CD4-positive, CD25-positive, alpha-beta regulatory T cell (primary cell): ENCODE results near the gene GNAT1. TPM values are rescaled to one million over a fixed set of nuclear protein-coding genes. Genes with fewer than 3 reads are reported as not detected.
A peak's percentile ranks its signal among the peaks of the same experiment; 100 is the strongest.

Source experiments
- ATAC-seq, 2 donors: fragments of 150-1000 bp; cut with Tn5 transposase; one replicate each; pipeline ENCODE4 v1.10.0; 2021; ENCODE audit warnings: low read depth in 2 of 2, moderate number of reproducible peaks in 2 of 2, moderate library complexity in 1 of 2
- DNase-seq, 3 donors: peaks; one replicate each; pipeline versions ENCODE4 v3.0.0 to v3.0.0-alpha.2; 2012 to 2022; ENCODE audit warnings: mixed read lengths in 1 of 3
- H3K27ac ChIP-seq: one replicate; pipeline ENCODE4 v1.7.0; 2013; ENCODE audit warnings: mild to moderate bottlenecking, low read length; ENCODE audit not compliant: insufficient read depth, poor library complexity, severe bottlenecking
- H3K27me3 ChIP-seq: one replicate; pipeline ENCODE4 v1.7.0; 2013; ENCODE audit warnings: low read length; ENCODE audit not compliant: control insufficient read depth, insufficient read depth
- H3K36me3 ChIP-seq: one replicate; pipeline ENCODE4 v1.7.0; 2013; ENCODE audit warnings: mild to moderate bottlenecking, low read length, moderate library complexity; ENCODE audit not compliant: control insufficient read depth, insufficient read depth
- H3K4me1 ChIP-seq: 2 replicates; pipeline ENCODE4 v1.7.0; 2013; ENCODE audit warnings: mild to moderate bottlenecking, low read length; ENCODE audit not compliant: insufficient read depth, control insufficient read depth, poor library complexity, severe bottlenecking
- H3K4me3 ChIP-seq: one replicate; pipeline ENCODE4 v1.7.0; 2013; ENCODE audit warnings: low read depth, mild to moderate bottlenecking, low read length, moderate library complexity
- H3K9me3 ChIP-seq, 2 experiments: 1 replicate in 1 of 2; 2 replicates in 1 of 2; pipeline ENCODE4 v1.7.0; 2013; ENCODE audit warnings: low read length in 2 of 2, mild to moderate bottlenecking in 1 of 2, moderate library complexity in 1 of 2; ENCODE audit not compliant: control insufficient read depth in 2 of 2
- H3K27ac Mint-ChIP-seq, 3 donors: one replicate each; pipeline ENCODE4 v1.8.0; 2020 to 2022; ENCODE audit warnings: mild to moderate bottlenecking in 3 of 3, mixed read lengths in 3 of 3, moderate library complexity in 2 of 3
- H3K27me3 Mint-ChIP-seq: one replicate; pipeline ENCODE4 v1.8.0; 2022; ENCODE audit warnings: mild to moderate bottlenecking, mixed read lengths
- H3K36me3 Mint-ChIP-seq: one replicate; pipeline ENCODE4 v1.8.0; 2020; ENCODE audit warnings: mixed read lengths
- H3K4me1 Mint-ChIP-seq, 4 donors: one replicate each; pipeline ENCODE4 v1.8.0; 2020 to 2022; ENCODE audit warnings: mixed read lengths in 4 of 4, mild to moderate bottlenecking in 1 of 4
- H3K4me3 Mint-ChIP-seq, 4 donors: one replicate each; pipeline ENCODE4 v1.8.0; 2020 to 2022; ENCODE audit warnings: mild to moderate bottlenecking in 4 of 4, mixed read lengths in 4 of 4, moderate library complexity in 3 of 4
- H3K9me3 Mint-ChIP-seq, 7 donors: one replicate each; pipeline ENCODE4 v1.8.0; 2020 to 2022; ENCODE audit warnings: mixed read lengths in 7 of 7, mild to moderate bottlenecking in 3 of 7, moderate library complexity in 2 of 7
- polyA plus RNA-seq, 4 donors: library from polyadenylated mRNA; unstranded; fragments of 300-500 nt; fragmentation: Illumina TruSeq; gene quantifications; one replicate each; pipeline ENCODE4 v1.2.3, GENCODE V29; 2021
- total RNA-seq: library from RNA; stranded (reverse); gene quantifications from one replicate; pipeline ENCODE4 v1.2.3, GENCODE V29; 2022

Gene GNAT1
- total and polyA plus RNA-seq, 5 donors from 2014 or later = not detected

GRCh38 chr3:50231581-50231980 is 40.2 kb downstream of the GNAT1 start:
- Histone ChIP-seq H3K36me3 (no peaks in the 10 kb centered on the region), H3K27me3 (no peaks in the 10 kb centered on the region), H3K27ac (no peak overlapping the region), H3K4me3 (no peak overlapping the region), H3K9me3 (no peaks in the 10 kb centered on the region), H3K4me1 (peaks cover 23% of the 10 kb centered on the region)
- ATAC-seq (no peak), DNase-seq (no peak)
- peak overlapping the region in 1 of 4 donors; percentile 7 for H3K4me3 Mint-ChIP-seq
- no peaks in the 10 kb centered on the region for H3K36me3 Mint-ChIP-seq
- H3K9me3 Mint-ChIP-seq = no peaks in the 10 kb centered on the region
- no peak overlapping the region for H3K27ac Mint-ChIP-seq
- peaks cover 0 to 41% (median 13%) of the 10 kb centered on the region in 4 donors for H3K4me1 Mint-ChIP-seq
- H3K27me3 Mint-ChIP-seq = peaks cover 6% of the 10 kb centered on the region

- no peak overlapping the region for H3K27ac ChIP-seq
- no peaks in the 10 kb centered on the region for H3K27me3 ChIP-seq
- no peaks in the 10 kb centered on the region for H3K9me3 ChIP-seq
- H3K9me3 Mint-ChIP-seq = no peaks in the 10 kb centered on the region
- H3K36me3 Mint-ChIP-seq = no peaks in the 10 kb centered on the region
- no peaks in the 10 kb centered on the region for H3K36me3 ChIP-seq
- no peak overlapping the region for H3K4me3 ChIP-seq
- DNase-seq = no peak
- H3K4me1 ChIP-seq = peaks cover 20% of the 10 kb centered on the region
- H3K27ac Mint-ChIP-seq = peak overlapping the region in 1 of 3 donors; percentile 20
- ATAC-seq = no peak
- H3K27me3 Mint-ChIP-seq = peaks cover 7% of the 10 kb centered on the region
- H3K4me3 Mint-ChIP-seq = no peak overlapping the region
- peaks cover 0 to 35% (median 12%) of the 10 kb centered on the region in 4 donors for H3K4me1 Mint-ChIP-seq
These were observed 40.9 kb downstream of the GNAT1 start for GRCh38 chr3:50232303-50232702.

- Mint-ChIP-seq H3K9me3 (no peaks in the 10 kb centered on the region), H3K4me1 (peaks cover 0 to 32% (median 10%) of the 10 kb centered on the region in 4 donors), H3K27me3 (peaks cover 10% of the 10 kb centered on the region), H3K27ac (peak overlapping the region in 1 of 3 donors; percentile 44), H3K4me3 (peak overlapping the region in 2 of 4 donors; percentile 47 to 69), H3K36me3 (no peaks in the 10 kb centered on the region)
- no peak overlapping the region for H3K27ac ChIP-seq
- H3K27me3 ChIP-seq = no peaks in the 10 kb centered on the region
- DNase-seq (no peak), ATAC-seq (no peak)
- no peaks in the 10 kb centered on the region for H3K9me3 ChIP-seq
- H3K4me3 ChIP-seq = no peak overlapping the region
- no peaks in the 10 kb centered on the region for H3K36me3 ChIP-seq
- peaks cover 21% of the 10 kb centered on the region for H3K4me1 ChIP-seq
These were observed 41.8 kb downstream of the GNAT1 start for GRCh38 chr3:50233176-50233575.

- H3K4me1 ChIP-seq = peaks cover 47% of the 10 kb centered on the region
- Mint-ChIP-seq H3K4me3 (peak within 1 kb of the TSS; percentile 94 to 99 (median 98)), H3K27ac (peak within 1 kb of the TSS; percentile 95 to 97 (median 96)), H3K4me1 (peaks cover 0 to 49% (median 22%) of the 10 kb centered on the region in 4 donors), H3K27me3 (peaks cover 10% of the 10 kb centered on the region), H3K9me3 (no peaks in the 10 kb centered on the region), H3K36me3 (no peaks in the 10 kb centered on the region)
- peak within 1 kb of the TSS; percentile 91 for H3K4me3 ChIP-seq
- no peaks in the 10 kb centered on the region for H3K9me3 ChIP-seq
- ATAC-seq (peak; percentile 90 to 93), DNase-seq (peak; percentile 98 to 99 (median 99))
- no peaks in the 10 kb centered on the region for H3K27me3 ChIP-seq
- H3K27ac ChIP-seq = peak within 1 kb of the TSS; percentile 83
- H3K36me3 ChIP-seq = peaks cover 11% of the 10 kb centered on the region
These were observed 44.5 kb downstream of the GNAT1 start, which contains the start of gene GNAI2 for GRCh38 chr3:50235716-50236483. Gene GNAI2, plus strand, starts transcription at chr3:50236204. Its CDS starts 132 bp downstream, at chr3:50236336.

- peaks cover 54% of the 10 kb centered on the region for H3K4me1 ChIP-seq
- Mint-ChIP-seq H3K4me3 (peak overlapping the region; percentile 94 to 99 (median 98)), H3K36me3 (no peaks in the 10 kb centered on the region), H3K4me1 (peaks cover 0 to 56% (median 27%) of the 10 kb centered on the region in 4 donors), H3K9me3 (no peaks in the 10 kb centered on the region), H3K27me3 (peaks cover 10% of the 10 kb centered on the region), H3K27ac (peak overlapping the region; percentile 92 to 97 (median 96))
- peaks cover 11% of the 10 kb centered on the region for H3K36me3 ChIP-seq
- DNase-seq = no peak
- H3K27ac ChIP-seq = peak overlapping the region; percentile 83
- ATAC-seq = no peak
- no peaks in the 10 kb centered on the region for H3K9me3 ChIP-seq
- no peaks in the 10 kb centered on the region for H3K27me3 ChIP-seq
- H3K4me3 ChIP-seq = peak overlapping the region; percentile 91
These were observed 45.2 kb downstream of the GNAT1 start for GRCh38 chr3:50236484-50237132.

GRCh38 chr3:50237133-50237651 is 45.8 kb downstream of the GNAT1 start:
- H3K4me3 ChIP-seq = peak overlapping the region; percentile 91
- Mint-ChIP-seq H3K4me3 (peak overlapping the region; percentile 94 to 99 (median 98)), H3K27ac (peak overlapping the region; percentile 92 to 97 (median 96)), H3K36me3 (no peaks in the 10 kb centered on the region), H3K27me3 (peaks cover 10% of the 10 kb centered on the region), H3K4me1 (peaks cover 0 to 62% (median 29%) of the 10 kb centered on the region in 4 donors), H3K9me3 (no peaks in the 10 kb centered on the region)
- peaks cover 60% of the 10 kb centered on the region for H3K4me1 ChIP-seq
- DNase-seq = peak in 2 of 3 donors; percentile 59 to 69
- peak overlapping the region; percentile 83 for H3K27ac ChIP-seq
- no peak for ATAC-seq
- no peaks in the 10 kb centered on the region for H3K9me3 ChIP-seq
- H3K27me3 ChIP-seq = no peaks in the 10 kb centered on the region
- peaks cover 11% of the 10 kb centered on the region for H3K36me3 ChIP-seq

GRCh38 chr3:50237754-50238548 is 46.5 kb downstream of the GNAT1 start:
- DNase-seq (peak; percentile 82 to 95 (median 86)), ATAC-seq (peak; percentile 48 to 53)
- peaks cover 11% of the 10 kb centered on the region for H3K36me3 ChIP-seq
- Mint-ChIP-seq H3K27me3 (peaks cover 10% of the 10 kb centered on the region), H3K4me1 (peaks cover 0 to 67% (median 33%) of the 10 kb centered on the region in 4 donors), H3K36me3 (no peaks in the 10 kb centered on the region), H3K27ac (peak overlapping the region; percentile 92 to 97 (median 96)), H3K9me3 (no peaks in the 10 kb centered on the region), H3K4me3 (peak overlapping the region; percentile 94 to 99 (median 98))
- H3K9me3 ChIP-seq = no peaks in the 10 kb centered on the region
- peaks cover 67% of the 10 kb centered on the region for H3K4me1 ChIP-seq
- no peaks in the 10 kb centered on the region for H3K27me3 ChIP-seq
- peak overlapping the region; percentile 83 for H3K27ac ChIP-seq
- peak overlapping the region; percentile 91 for H3K4me3 ChIP-seq
